Astrocyte of the cerebellum (primary cell): ENCODE measurements around the gene PALLD.

Experiments
- DNase-seq: peaks from one replicate; pipeline ENCODE4 v3.0.0-alpha.2; 2011; ENCODE audit warnings: low read depth
- H3K4me3 ChIP-seq: 2 replicates; pipeline ENCODE4 v1.5.1; 2011; ENCODE audit warnings: mild to moderate bottlenecking, low read depth, low read length, moderate library complexity
- CTCF ChIP-seq: IDR thresholded peaks from 2 replicates; pipeline ENCODE4 v1.5.1; 2012; ENCODE audit warnings: low read length, low read depth, moderate library complexity, mild to moderate bottlenecking; ENCODE audit errors: missing control alignments
- in situ Hi-C: cut with HindIII; loops from 2 replicates; pipeline ENCODE4 v1.10.0; 2017; ENCODE audit warnings: low sequenced_read_pairs

Gene PALLD

GRCh38 chr4:168866635-168867034 lies 369.8 kb downstream of the PALLD start:
- DNase-seq, result no peak
- no peak overlapping the region for H3K4me3 ChIP-seq
- in situ Hi-C loops, result no loop called here
- TF ChIP-seq CTCF, result no peak

- DNase-seq, result no peak
- no peak for TF ChIP-seq CTCF
- no peak overlapping the region for H3K4me3 ChIP-seq
- in situ Hi-C loops, result no loop called here
Observed at GRCh38 chr4:168867128-168867527, 370.3 kb downstream of the PALLD start.

GRCh38 chr4:168868044-168868781 lies 371.4 kb downstream of the PALLD start:
- H3K4me3 ChIP-seq, result no peak overlapping the region
- in situ Hi-C loops, result no loop called here
- DNase-seq, result no peak
- TF ChIP-seq CTCF, result no peak

- in situ Hi-C loops, result no loop called here
- no peak for TF ChIP-seq CTCF
- no peak for DNase-seq
Observed at GRCh38 chr4:168868802-168869201, 371.9 kb downstream of the PALLD start.

GRCh38 chr4:168870004-168870403 lies 373.2 kb downstream of the PALLD start:
- no peak for DNase-seq
- no peak overlapping the region for H3K4me3 ChIP-seq
- in situ Hi-C loops, result no loop called here
- TF ChIP-seq CTCF, result no peak

More at GRCh38 chr4:168868802-168869201, 371.9 kb downstream of the PALLD start:
- no peak overlapping the region for H3K4me3 ChIP-seq

GRCh38 chr4:168871632-168872031 lies 374.8 kb downstream of the PALLD start:
- in situ Hi-C loops, result no loop called here
- no peak for DNase-seq
- no peak for TF ChIP-seq CTCF
- H3K4me3 ChIP-seq, result no peak overlapping the region

- in situ Hi-C loops, result no loop called here
- no peak for TF ChIP-seq CTCF
- H3K4me3 ChIP-seq, result no peak overlapping the region
- no peak for DNase-seq
Observed at GRCh38 chr4:168874083-168874482, 377.2 kb downstream of the PALLD start.
